GM21423 (cell line): ENCODE measurements around the gene PLXNB2.
"Not testable (repeated sequence)": the region's sequence is repeated elsewhere in the genome, so short reads cannot be mapped to it uniquely, and the experiment has no call there.

ENCODE experiments used
- ATAC-seq: cut with Tn5 transposase; IDR thresholded peaks from one replicate; pipeline ENCODE4 v1.9.1; 2021; ENCODE audit warnings: mild to moderate bottlenecking, moderate library complexity; ENCODE audit not compliant: unreplicated experiment

The PLXNB2 gene

GRCh38 chr22:50326225-50326955 lies 18.9 kb upstream of the PLXNB2 start:
- no peak for ATAC-seq

DNA sequence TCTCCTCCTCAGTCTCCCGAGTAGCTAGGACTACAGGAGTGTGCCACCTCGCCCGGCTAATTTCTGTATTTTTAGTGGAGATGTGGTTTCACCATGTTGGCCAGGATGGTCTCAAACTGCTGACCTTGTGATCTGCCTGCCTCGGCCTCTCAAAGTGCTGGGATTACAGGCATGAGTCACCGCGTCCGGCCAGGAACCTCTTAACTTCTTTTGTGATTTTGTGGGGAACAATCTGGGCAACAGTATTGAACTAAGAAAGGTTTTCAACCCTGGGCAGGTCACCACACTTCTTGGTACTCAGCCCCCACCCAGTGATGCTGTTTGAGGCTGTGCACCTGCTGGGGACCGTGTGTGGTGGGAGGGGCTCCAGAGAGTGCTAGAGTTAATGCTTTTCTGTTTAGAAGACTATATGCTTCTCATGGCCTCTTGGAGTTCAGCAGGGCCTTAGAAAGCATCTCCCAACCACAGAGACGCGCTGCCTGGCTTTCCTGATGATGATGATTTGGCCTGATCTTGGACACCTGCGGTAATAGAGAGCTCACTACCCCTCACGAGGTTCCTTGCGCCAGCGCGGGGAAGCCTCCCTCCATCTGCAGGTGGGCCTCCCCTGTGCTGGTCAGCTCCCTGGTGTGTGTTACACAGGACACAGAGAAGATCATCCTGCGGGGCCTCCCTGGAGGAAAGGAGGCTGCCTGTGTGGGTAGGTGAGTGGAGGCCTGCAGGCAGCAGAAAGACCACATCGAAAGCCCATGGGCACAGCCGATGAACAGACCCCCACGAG lies 18.2 kb upstream of the PLXNB2 start:
- no peak for ATAC-seq

DNA sequence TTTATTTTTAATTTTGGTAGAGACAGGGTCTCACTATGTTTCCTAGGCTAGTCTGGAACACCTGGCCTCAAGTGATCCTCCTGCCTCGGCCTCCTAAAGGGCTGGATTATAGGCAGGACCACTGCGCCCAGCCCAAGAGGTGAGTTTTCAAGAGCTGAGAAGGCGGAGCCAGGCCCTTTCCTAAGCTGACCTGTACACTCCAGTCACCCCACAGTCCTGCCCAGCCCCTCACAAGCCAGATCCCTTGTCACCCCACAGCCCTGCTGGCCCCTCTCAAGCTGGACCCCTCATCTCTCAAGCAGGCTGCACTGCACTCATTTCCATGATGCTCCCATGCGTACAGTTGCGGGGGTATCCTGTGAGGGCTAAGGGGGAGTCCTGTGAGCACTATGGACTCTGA lies 16.5 kb upstream of the PLXNB2 start:
- no peak for ATAC-seq

GRCh38 chr22:50322382-50323104 lies 15.1 kb upstream of the PLXNB2 start:
- ATAC-seq = not testable (repeated sequence)

DNA sequence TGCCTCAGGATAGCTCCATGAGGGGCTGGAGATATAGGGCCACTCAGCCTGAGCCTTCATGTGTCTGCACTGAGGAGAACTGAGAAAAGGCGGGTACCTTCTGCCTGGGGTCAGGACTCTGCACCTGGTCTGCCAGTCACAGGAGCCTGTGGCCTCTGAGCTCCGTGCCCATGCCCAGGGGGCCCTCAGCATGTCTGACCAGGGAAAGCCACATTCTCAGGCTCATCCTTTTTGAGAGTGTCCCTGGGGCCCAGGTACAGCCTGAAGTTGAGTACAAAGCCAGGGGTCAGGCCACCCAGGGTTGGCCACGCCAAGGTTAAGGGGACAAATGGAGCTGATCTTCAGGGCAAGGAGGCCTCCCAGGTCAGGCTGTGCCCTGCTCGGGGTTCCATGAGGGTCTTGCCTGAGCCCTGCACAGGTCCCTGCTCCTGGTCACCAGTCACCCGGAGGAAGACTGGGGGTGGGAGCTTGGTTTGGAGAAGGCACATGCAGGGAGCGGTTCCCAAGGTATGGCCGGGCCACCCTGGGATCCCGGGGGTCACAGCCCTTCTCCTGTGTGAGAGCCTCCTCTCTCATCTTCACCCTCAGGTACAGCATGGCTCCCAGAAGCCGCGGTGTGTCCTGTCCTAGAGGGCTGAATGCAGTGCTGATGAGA lies 13.4 kb upstream of the PLXNB2 start:
- no peak for ATAC-seq

- no peak for ATAC-seq
Measured at GRCh38 chr22:50320116-50320515, 12.7 kb upstream of the PLXNB2 start.

DNA sequence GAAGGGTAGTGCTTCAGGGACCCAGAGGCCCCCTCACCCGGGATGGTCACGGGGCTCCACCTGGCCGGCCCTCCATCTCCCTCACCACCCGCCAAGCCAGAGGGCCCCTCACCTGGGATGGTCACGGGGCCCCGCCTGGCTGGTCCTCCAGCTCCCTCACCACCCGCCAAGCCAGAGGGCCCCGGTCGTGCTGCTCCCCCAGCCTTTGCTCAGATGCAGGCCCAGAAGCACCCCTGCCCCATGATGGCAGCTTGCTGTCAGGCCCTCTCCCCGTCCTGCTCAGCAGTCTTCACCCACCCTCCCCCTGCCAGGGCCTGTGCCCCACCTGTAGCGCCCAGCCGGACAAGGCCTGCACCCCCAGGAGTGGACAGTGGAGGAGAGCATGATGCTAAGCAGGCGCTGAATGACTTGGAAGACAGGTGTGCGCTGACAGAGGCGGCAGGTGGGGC lies 12.1 kb upstream of the PLXNB2 start:
- ATAC-seq = no peak

DNA sequence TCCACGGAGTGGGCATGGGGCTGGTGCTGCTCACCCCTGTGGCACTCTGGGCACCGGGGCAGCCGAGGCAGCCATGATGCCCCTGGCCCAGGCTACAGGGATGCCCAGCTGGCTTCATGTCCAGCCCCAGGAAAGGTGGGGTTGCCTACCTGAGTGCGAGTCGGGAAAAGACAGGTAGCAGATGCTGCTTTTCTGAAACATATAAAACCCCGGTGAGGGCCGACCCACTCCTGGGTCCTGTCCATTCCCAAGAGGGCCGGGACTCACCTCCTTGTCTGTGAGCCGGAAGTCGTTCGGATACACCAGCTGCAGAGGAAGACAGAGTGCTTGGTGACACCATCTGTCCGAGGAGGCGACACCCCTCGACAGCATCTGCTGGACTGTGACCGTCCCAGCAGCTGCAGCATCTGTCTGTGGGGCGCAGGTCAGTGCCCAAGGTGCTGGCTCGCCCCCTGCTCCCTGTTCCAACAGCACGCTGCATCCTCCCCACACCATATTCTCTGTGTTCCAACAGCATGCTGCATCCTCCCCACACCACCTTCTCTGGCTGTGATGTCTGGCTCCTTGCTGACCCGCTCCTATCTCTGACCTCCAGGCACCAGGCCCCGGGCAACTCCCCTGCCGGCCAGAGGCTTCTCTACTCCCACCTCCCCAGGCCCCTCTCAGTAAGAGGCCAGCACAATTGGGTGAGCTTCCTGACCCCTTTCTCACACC lies 11.4 kb upstream of the PLXNB2 start:
- ATAC-seq = no peak

GRCh38 chr22:50318356-50318697 lies 10.9 kb upstream of the PLXNB2 start:
- no peak for ATAC-seq

- no peak for ATAC-seq
Measured at GRCh38 chr22:50317674-50318073, 10.2 kb upstream of the PLXNB2 start.

- no peak for ATAC-seq
Measured at GRCh38 chr22:50317178-50317577, 9.7 kb upstream of the PLXNB2 start.

- ATAC-seq = no peak
Measured at GRCh38 chr22:50316114-50317065, 8.9 kb upstream of the PLXNB2 start.

DNA sequence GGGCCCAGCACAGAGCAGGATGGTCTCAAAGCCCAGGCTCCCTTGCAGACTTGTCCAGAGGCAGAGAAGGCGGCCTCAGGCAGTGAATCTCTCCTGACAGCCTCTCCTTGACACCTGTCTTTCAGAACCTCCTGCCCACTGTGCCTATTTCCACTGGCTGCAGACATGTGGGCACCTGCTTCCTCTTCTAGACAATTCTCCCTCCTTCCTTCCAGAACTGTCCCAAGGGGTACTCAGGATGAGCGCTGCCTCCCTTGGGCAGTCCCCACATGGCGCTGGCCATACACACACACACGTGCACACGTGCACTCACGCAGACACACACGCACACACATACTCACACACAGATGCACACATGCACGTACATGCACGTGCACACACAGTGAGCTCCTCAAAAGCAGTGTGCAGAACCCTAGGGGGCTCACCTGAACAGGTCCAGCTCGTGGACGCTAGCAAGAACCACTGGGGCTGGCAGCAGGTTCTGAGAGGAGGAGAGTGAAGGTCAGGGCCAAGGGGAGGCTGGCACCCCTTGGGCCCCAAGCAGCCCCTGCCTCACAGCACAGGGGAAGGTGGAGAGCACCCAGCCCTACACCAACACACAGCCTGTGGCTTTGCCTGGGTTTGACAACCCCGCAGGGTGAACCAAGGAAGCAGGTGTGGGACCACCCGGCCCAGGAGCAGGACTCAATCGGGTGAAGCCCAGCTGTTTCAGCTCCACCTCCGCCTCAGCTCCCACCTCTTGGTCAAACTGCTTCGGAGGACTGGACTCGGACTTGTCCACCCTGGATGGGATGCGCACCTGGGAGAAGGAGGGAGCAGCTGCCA lies 8.1 kb upstream of the PLXNB2 start:
- no peak for ATAC-seq

GRCh38 chr22:50314455-50315288 lies 7.2 kb upstream of the PLXNB2 start:
- peak; percentile 68 for ATAC-seq

- ATAC-seq = no peak
Measured at GRCh38 chr22:50314081-50314454, 6.6 kb upstream of the PLXNB2 start.

DNA sequence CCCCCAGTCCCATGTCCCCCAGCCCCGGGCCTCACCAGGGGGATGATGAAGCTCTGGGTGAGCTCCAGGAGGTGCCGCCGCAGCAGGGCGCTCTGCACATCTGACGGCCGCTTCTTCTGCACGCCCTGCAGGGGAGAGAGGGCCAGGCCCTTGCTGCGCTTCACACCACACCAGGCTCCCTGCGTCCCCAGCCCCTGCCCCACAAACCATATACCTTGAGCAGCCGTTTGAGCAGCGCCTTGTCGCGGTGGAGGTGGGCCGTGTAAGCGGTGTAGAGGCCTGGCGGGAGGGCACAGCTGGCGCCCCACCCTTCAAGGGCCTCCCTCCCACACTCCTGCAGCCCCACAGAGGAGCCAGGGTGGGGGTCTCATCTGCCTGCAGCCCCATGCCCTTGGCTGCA lies 6.2 kb upstream of the PLXNB2 start:
- no peak for ATAC-seq

DNA sequence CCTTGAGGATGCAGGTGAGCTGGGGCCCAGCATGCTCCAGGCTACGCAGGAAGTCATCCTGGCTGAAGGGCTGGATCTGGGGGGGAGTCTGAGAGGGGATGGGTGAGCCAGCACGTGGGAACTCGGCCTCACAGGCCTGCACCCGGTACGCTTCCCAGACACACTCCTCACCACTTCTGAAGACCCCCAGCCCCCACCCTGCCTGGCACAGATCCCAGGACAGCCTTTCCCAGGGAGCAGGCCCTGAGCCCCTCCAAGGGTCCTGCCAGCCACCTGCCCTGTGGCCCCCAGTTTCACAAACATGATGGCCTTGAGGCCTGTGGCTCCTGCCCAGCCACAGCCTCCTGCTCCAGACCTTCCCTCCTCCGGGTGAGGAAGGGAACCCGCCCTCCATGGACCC lies 5.6 kb upstream of the PLXNB2 start:
- no peak for ATAC-seq

DNA sequence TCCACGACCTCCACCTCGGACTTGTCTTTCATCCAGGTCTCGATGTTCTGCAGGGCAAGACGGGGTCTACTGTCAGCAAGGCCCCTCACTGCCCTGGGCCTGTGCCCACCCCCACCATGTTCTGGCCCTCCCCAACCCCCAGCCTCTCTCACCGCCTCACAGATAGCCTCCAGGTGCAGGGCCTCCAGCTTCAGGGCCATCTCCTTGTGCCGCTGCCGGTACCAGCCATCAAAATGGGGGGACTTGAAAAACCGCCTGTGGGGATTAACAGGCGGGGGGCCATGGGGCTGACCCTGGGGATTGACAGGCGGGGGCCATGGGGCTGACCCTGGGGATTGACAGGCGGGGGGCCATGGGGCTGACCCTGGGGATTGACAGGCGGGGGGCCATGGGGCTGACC lies 4.9 kb upstream of the PLXNB2 start:
- no peak for ATAC-seq
